HG03575 (cell line): ENCODE results near the gene PTPRCAP.

Source experiments
- ATAC-seq: cut with Tn5 transposase; IDR thresholded peaks from one replicate; pipeline ENCODE4 v1.9.1; 2021; ENCODE audit not compliant: unreplicated experiment, insufficient number of reproducible peaks, low FRiP score; ENCODE audit errors: extremely low read depth

PTPRCAP gene

GRCh38 chr11:67387518-67387917 is 50.0 kb downstream of the PTPRCAP start:
- ATAC-seq = no peak

- no peak for ATAC-seq
These were observed 50.4 kb downstream of the PTPRCAP start for GRCh38 chr11:67387069-67387468.
